Esophagus squamous epithelium (tissue), 4 donors: ENCODE data around the gene ZBTB46.

Experiments used
- POLR2A ChIP-seq, 4 donors: fragments of 450-650 bp; IDR thresholded peaks; one replicate each; pipeline ENCODE4 v1.6.1; 2017; ENCODE audit warnings: antibody characterized with exemption in 4 of 4, mild to moderate bottlenecking in 4 of 4, moderate library complexity in 3 of 4
- TF ChIP-seq, protein P1 (sequence below), 6 experiments: fragments of 450-650 bp in 4 of 6; fragments of 200-600 bp in 2 of 6; sonication (generic) in 2 of 6; IDR thresholded peaks; one replicate each; pipeline ENCODE4 v1.5.1; 2016 to 2019; ENCODE audit warnings: antibody characterized with exemption in 6 of 6, mild to moderate bottlenecking in 4 of 6, moderate library complexity in 4 of 6

- TF ChIP-seq POLR2A (IDR thresholded peaks at IDR 0.05): no peak
- TF ChIP-seq, protein P1, sequence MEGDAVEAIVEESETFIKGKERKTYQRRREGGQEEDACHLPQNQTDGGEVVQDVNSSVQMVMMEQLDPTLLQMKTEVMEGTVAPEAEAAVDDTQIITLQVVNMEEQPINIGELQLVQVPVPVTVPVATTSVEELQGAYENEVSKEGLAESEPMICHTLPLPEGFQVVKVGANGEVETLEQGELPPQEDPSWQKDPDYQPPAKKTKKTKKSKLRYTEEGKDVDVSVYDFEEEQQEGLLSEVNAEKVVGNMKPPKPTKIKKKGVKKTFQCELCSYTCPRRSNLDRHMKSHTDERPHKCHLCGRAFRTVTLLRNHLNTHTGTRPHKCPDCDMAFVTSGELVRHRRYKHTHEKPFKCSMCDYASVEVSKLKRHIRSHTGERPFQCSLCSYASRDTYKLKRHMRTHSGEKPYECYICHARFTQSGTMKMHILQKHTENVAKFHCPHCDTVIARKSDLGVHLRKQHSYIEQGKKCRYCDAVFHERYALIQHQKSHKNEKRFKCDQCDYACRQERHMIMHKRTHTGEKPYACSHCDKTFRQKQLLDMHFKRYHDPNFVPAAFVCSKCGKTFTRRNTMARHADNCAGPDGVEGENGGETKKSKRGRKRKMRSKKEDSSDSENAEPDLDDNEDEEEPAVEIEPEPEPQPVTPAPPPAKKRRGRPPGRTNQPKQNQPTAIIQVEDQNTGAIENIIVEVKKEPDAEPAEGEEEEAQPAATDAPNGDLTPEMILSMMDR (IDR thresholded peaks at IDR 0.05): no peak
These were observed 49.0 kb downstream of the ZBTB46 start for GRCh38 chr20:63782051-63782471.
